DND-41 (cell line): ENCODE measurements around the gene POC1A.

Source experiments
- ATAC-seq: fragments of 200-7000 bp; cut with Tn5 transposase; 3 replicates; pipeline ENCODE4 v1.9.1; 2021; ENCODE audit warnings: low read depth; ENCODE audit not compliant: insufficient read depth
- DNase-seq: peaks from one replicate; pipeline ENCODE4 v3.0.0-alpha.2; 2020
- H2AFZ ChIP-seq: 2 replicates; pipeline ENCODE4 v1.6.0; 2012; ENCODE audit warnings: low read depth, low read length
- H3K27ac ChIP-seq: 2 replicates; pipeline ENCODE4 v1.5.1; 2012; ENCODE audit warnings: low read length, inconsistent platforms
- H3K27me3 ChIP-seq: fragments of 200-600 bp; sonication (generic); 2 replicates; pipeline ENCODE4 v1.6.0; 2012; ENCODE audit warnings: low read length, mild to moderate bottlenecking, inconsistent platforms; ENCODE audit not compliant: insufficient read depth, poor library complexity
- H3K36me3 ChIP-seq: 2 replicates; pipeline ENCODE4 v1.5.1; 2012; ENCODE audit warnings: low read length, inconsistent platforms; ENCODE audit not compliant: insufficient read depth
- H3K4me1 ChIP-seq: 2 replicates; pipeline ENCODE4 v1.5.1; 2012; ENCODE audit warnings: mild to moderate bottlenecking, low read length; ENCODE audit not compliant: insufficient read depth
- H3K4me2 ChIP-seq: 2 replicates; pipeline ENCODE4 v1.6.0; 2012; ENCODE audit warnings: mild to moderate bottlenecking, moderate library complexity, low read length, inconsistent platforms; ENCODE audit not compliant: insufficient read depth
- H3K4me3 ChIP-seq, 2 experiments: fragments of 200-600 bp in 1 of 2; shearing (Covaris generic) in 1 of 2; 2 replicates each; pipeline ENCODE4 v1.5.1; 2012 to 2016; ENCODE audit warnings: inconsistent platforms in 2 of 2, low read length in 2 of 2, mild to moderate bottlenecking in 2 of 2, low read depth in 1 of 2, moderate library complexity in 1 of 2
- H3K79me2 ChIP-seq: 2 replicates; pipeline ENCODE4 v1.6.0; 2012; ENCODE audit warnings: low read length, inconsistent platforms; ENCODE audit not compliant: insufficient read depth
- H3K9ac ChIP-seq: 2 replicates; pipeline ENCODE4 v1.6.0; 2012; ENCODE audit warnings: low read depth, mild to moderate bottlenecking, inconsistent platforms, low read length, moderate library complexity
- H3K9me3 ChIP-seq: 2 replicates; pipeline ENCODE4 v1.5.1; 2012; ENCODE audit warnings: low read length, moderate library complexity, mild to moderate bottlenecking, inconsistent platforms; ENCODE audit not compliant: insufficient read depth, severe bottlenecking
- H4K20me1 ChIP-seq: 2 replicates; pipeline ENCODE4 v1.6.0; 2012; ENCODE audit warnings: low read length; ENCODE audit not compliant: insufficient read depth
- EZH2 ChIP-seq: IDR thresholded peaks from 3 replicates; pipeline ENCODE4 v1.6.1; 2012; ENCODE audit warnings: borderline replicate concordance, low read depth, mild to moderate bottlenecking, moderate library complexity, low read length, inconsistent platforms; ENCODE audit not compliant: severe bottlenecking
- TF ChIP-seq, protein P1 (sequence below): IDR thresholded peaks from 2 replicates; pipeline ENCODE4 v1.5.1; 2012; ENCODE audit warnings: borderline replicate concordance, low read length, moderate library complexity, mild to moderate bottlenecking; ENCODE audit not compliant: poor library complexity, severe bottlenecking; ENCODE audit errors: extremely low read depth

The POC1A gene

DNA sequence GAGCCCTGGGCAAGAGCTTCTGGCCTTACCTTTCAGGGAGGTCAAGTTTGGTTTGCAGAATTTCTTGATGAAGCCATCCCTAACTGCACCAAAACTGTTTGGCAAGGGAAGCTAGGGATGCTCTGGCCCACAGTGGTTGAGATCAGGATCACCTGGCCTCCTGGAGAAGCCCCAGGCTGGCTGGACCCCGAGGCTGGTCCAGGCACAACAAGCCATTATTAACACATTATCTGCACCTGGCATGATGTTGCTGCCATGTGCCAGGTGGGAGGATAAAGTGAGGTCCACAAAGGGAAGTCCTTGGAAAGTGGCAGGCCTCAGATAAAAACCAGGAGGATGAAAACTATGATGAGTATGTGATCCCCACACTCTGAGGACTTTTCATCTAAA, 62.0 kb downstream of the POC1A start:
- peaks cover 73% of the 10 kb centered on the region for H3K36me3 ChIP-seq
- ATAC-seq, result no peak
- no peak for TF ChIP-seq EZH2
- TF ChIP-seq, protein P1, sequence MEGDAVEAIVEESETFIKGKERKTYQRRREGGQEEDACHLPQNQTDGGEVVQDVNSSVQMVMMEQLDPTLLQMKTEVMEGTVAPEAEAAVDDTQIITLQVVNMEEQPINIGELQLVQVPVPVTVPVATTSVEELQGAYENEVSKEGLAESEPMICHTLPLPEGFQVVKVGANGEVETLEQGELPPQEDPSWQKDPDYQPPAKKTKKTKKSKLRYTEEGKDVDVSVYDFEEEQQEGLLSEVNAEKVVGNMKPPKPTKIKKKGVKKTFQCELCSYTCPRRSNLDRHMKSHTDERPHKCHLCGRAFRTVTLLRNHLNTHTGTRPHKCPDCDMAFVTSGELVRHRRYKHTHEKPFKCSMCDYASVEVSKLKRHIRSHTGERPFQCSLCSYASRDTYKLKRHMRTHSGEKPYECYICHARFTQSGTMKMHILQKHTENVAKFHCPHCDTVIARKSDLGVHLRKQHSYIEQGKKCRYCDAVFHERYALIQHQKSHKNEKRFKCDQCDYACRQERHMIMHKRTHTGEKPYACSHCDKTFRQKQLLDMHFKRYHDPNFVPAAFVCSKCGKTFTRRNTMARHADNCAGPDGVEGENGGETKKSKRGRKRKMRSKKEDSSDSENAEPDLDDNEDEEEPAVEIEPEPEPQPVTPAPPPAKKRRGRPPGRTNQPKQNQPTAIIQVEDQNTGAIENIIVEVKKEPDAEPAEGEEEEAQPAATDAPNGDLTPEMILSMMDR, result no peak
- DNase-seq, result no peak
- H4K20me1 ChIP-seq, result peaks cover 3% of the 10 kb centered on the region; the same call in 1 of the 2 replicates
- H3K27ac ChIP-seq, result no peak overlapping the region
- H3K27me3 ChIP-seq, result no peaks in the 10 kb centered on the region
- no peaks in the 10 kb centered on the region for H3K9me3 ChIP-seq
- H3K4me3 ChIP-seq, result no peak overlapping the region
- H3K4me1 ChIP-seq, result peaks cover 8% of the 10 kb centered on the region
- H3K4me2 ChIP-seq, result no peak overlapping the region
- no peaks in the 10 kb centered on the region for H3K79me2 ChIP-seq
- no peak overlapping the region for H2AFZ ChIP-seq
- H3K9ac ChIP-seq, result no peak overlapping the region

DNA sequence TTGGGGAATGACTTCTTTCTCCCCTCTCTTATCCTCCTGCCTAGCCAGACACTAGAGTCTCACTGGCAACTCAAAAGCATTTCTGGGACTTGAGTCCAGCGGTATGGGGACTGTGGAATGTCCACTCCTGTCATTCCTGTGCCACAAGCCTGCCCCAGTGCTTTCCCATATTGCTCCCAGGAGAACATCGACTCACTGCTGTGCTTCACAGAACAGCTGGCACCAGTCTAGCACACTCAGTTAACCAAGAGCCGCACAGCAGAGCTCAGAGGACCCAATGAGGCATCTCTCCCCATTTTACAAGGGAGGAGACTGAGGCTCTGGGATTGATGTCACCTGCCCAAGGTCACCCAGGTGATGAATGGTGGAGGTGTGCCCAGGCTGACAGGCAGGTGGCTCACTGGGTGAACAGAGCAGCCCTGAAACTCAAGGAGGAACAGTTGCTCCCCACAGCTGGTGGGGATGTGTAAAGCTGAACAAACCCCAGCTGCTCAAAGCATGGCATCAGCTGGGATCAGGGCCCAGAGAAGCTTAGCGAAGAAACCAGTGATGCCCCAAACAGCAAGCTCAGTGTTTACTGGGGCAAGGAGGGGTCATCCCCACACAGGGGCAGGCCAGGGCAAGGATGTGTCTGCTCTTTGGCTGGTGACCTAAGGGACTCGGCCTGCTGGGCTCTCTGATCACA, 62.5 kb downstream of the POC1A start:
- DNase-seq, result no peak
- Histone ChIP-seq H3K27me3 (no peaks in the 10 kb centered on the region), H3K27ac (no peak overlapping the region), H3K4me2 (no peak overlapping the region), H3K9me3 (no peaks in the 10 kb centered on the region), H3K4me3 (no peak overlapping the region), H3K4me1 (peaks cover 8% of the 10 kb centered on the region), H3K9ac (no peak overlapping the region), H2AFZ (no peak overlapping the region), H4K20me1 (peaks cover 5% of the 10 kb centered on the region; the same call in 1 of the 2 replicates), H3K36me3 (peaks cover 70% of the 10 kb centered on the region), H3K79me2 (no peaks in the 10 kb centered on the region)
- no peak for ATAC-seq
- TF ChIP-seq EZH2, result no peak
- TF ChIP-seq, protein P1, result no peak

DNA sequence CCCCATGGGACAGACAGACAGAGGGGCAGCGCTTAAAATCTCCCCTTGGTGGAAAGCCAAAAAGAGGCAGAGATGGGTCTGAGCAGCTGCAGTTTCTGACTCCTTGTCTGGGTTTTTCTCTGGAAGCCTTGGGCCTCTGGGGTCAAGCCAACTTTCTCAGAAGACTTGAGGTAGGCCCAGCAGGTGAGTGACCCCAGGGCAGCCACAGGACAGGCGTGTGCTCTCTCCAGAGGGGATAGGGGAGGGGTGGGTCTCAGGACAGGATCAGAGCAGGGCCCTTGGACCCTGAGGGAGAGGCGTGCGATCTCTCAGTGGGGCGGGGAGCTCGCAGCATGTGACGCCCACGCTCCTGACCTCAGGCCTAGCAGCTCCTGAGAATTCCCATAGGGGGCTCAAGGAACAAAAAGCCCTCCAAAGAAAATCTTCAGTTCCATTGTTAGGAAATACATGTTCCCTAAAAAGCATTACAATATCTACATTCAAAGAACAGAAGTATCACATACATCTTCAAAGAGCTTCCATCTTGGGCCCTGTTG, 63.2 kb downstream of the POC1A start:
- Histone ChIP-seq H3K4me1 (peaks cover 8% of the 10 kb centered on the region), H3K4me3 (no peak overlapping the region), H3K27ac (no peak overlapping the region), H3K36me3 (peaks cover 71% of the 10 kb centered on the region), H4K20me1 (peaks cover 10% of the 10 kb centered on the region; the same call in 1 of the 2 replicates), H3K9me3 (no peaks in the 10 kb centered on the region), H3K4me2 (no peak overlapping the region), H3K79me2 (no peaks in the 10 kb centered on the region), H3K9ac (no peak overlapping the region), H2AFZ (no peak overlapping the region), H3K27me3 (no peaks in the 10 kb centered on the region)
- TF ChIP-seq, protein P1, result no peak
- TF ChIP-seq EZH2, result no peak
- no peak for DNase-seq
- ATAC-seq, result no peak
